Adrenal gland (tissue), 12 donors: Measurements from ENCODE around the gene DYRK1A. TPM values are rescaled to one million over a fixed set of nuclear protein-coding genes. Genes with fewer than 3 reads are reported as not detected.

Experiments used
- DNase-seq, 7 donors: peaks; one replicate each; pipeline ENCODE4 v3.0.0-alpha.2; 2019 to 2020
- H3K27ac ChIP-seq, 5 donors: fragments of 200-600 bp; sonication (generic) in 4 of 5; 1 replicate in 3 of 5; 2 replicates in 2 of 5; pipeline versions ENCODE4 v1.5.1 to v1.8.0; 2016 to 2020; ENCODE audit warnings: mild to moderate bottlenecking in 1 of 5
- H3K27me3 ChIP-seq: fragments of 200-600 bp; 2 replicates; pipeline ENCODE4 v1.8.0; 2021
- H3K36me3 ChIP-seq, 2 donors: fragments of 200-600 bp; replicated peaks in 1 of 2; 1 replicate in 1 of 2; 2 replicates in 1 of 2; pipeline versions ENCODE4 v1.5.1 to v1.8.0; 2018 to 2022
- H3K4me1 ChIP-seq, 2 donors: fragments of 200-600 bp; replicated peaks in 1 of 2; 1 replicate in 1 of 2; 2 replicates in 1 of 2; pipeline versions ENCODE4 v1.5.1 to v1.8.0; 2018 to 2021
- H3K4me3 ChIP-seq, 4 donors: fragments of 200-600 bp; sonication (generic) in 3 of 4; one replicate each; pipeline ENCODE4 v1.5.1; 2016 to 2018
- H3K9me3 ChIP-seq, 3 donors: fragments of 200-600 bp; sonication (generic) in 1 of 3; replicated peaks in 1 of 3; 1 replicate in 2 of 3; 2 replicates in 1 of 3; pipeline versions ENCODE4 v1.5.1 to v1.8.0; 2016 to 2021
- POLR2A ChIP-seq, 2 donors: fragments of 450-650 bp; IDR thresholded peaks; one replicate each; pipeline ENCODE4 v1.6.1; 2017; ENCODE audit warnings: antibody characterized with exemption in 2 of 2, mild to moderate bottlenecking in 2 of 2, moderate library complexity in 1 of 2
- WGBS, 4 donors: extraction: QIAGEN DNeasy Blood & Tissue Kit in 2 of 4; methylation state at CpG; one replicate each; pipeline versions ENCODE4 v1.1.5 to v1.1.7; 2013 to 2017; 5-methylcytosine and 5-hydroxymethylcytosine counted together
- intact Hi-C, 2 donors: fragments of 100-400 bp; cut with DNase I; formaldehyde crosslinking; loops; one replicate each; pipeline versions ENCODE4 v1.14.1 to v1.15.0; 2022 to 2023
- polyA plus RNA-seq, 3 donors: library from polyadenylated mRNA; stranded (reverse); fragments of 200-250 nt in 2 of 3; fragments of 350-450 nt in 1 of 3; fragmentation: Illumina TruSeq in 1 of 3; extraction: RNeasy Lipid Tissue Mini Kit (QIAGEN cat#74804) in 1 of 3; gene quantifications; one replicate each; pipeline ENCODE4 v1.2.3, GENCODE V29; 2013 to 2014
- total RNA-seq, 9 donors: library from RNA; depleted of rRNA in 4 of 9; stranded (reverse); fragments of >200 nt in 4 of 9; fragments of 120-200 nt in 1 of 9; fragmentation: NEBNext Ultra II Directional in 1 of 9; extraction: Animal tissue kit (Norgen Biotek cat#: 25700) in 1 of 9; gene quantifications; one replicate each; pipeline versions ENCODE4 v1.1.0 to v1.2.4, GENCODE V29; 2013 to 2023
- TF ChIP-seq, protein P1 (sequence below), 6 experiments: fragments of 450-650 bp in 4 of 6; fragments of 200-600 bp in 2 of 6; sonication (generic) in 1 of 6; IDR thresholded peaks; 1 replicate in 5 of 6; 2 replicates in 1 of 6; pipeline versions ENCODE4 v1.5.1 to v1.8.0; 2016 to 2021; ENCODE audit warnings: antibody characterized with exemption in 6 of 6, mild to moderate bottlenecking in 2 of 6, moderate library complexity in 1 of 6
- donor health status: healthy with polysubstance abuse.
- donor health status: Bipolar disorder and iron deficiency.
- donor health status: DM: yes; HTN: yes; CAD: no.
- donor health status: DM: no; HTN: no; CAD: no.
- donor health status: DM: no; HTN: no; CAD: no.
- donor health status: DM: yes; HTN: yes; CAD: no.

Gene DYRK1A
- total and polyA plus RNA-seq, 12 donors: 23.6 to 92.3 (median 57.7) TPM

DNA sequence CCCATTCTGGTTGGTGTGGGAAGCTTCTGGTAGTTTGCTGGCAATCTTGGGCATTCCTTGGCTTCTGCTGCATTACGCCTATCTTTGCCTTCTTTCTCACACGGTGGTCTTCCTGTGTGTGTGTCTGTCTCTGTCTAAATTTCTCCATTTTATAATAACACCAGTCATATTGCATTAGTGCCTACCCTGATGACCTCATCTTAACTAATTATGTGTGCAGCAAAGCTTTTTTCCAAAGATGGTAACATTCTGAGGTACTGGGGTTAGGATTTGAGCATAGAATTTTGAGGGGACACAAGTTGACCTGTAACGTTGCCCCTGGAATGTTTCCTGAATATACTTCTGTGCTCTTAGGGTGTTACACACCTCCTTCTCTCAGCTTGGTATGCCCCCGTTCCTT is 77.1 kb downstream of the DYRK1A start:
- Histone ChIP-seq H3K9me3 (no peaks in the 10 kb centered on the region), H3K4me1 (peaks cover 14 to 49% of the 10 kb centered on the region in 2 donors), H3K4me3 (no peak overlapping the region), H3K27me3 (no peaks in the 10 kb centered on the region), H3K27ac (no peak overlapping the region), H3K36me3 (no peaks in the 10 kb centered on the region)
- no peak for TF ChIP-seq POLR2A (IDR thresholded peaks at IDR 0.05)
- TF ChIP-seq, protein P1, sequence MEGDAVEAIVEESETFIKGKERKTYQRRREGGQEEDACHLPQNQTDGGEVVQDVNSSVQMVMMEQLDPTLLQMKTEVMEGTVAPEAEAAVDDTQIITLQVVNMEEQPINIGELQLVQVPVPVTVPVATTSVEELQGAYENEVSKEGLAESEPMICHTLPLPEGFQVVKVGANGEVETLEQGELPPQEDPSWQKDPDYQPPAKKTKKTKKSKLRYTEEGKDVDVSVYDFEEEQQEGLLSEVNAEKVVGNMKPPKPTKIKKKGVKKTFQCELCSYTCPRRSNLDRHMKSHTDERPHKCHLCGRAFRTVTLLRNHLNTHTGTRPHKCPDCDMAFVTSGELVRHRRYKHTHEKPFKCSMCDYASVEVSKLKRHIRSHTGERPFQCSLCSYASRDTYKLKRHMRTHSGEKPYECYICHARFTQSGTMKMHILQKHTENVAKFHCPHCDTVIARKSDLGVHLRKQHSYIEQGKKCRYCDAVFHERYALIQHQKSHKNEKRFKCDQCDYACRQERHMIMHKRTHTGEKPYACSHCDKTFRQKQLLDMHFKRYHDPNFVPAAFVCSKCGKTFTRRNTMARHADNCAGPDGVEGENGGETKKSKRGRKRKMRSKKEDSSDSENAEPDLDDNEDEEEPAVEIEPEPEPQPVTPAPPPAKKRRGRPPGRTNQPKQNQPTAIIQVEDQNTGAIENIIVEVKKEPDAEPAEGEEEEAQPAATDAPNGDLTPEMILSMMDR (IDR thresholded peaks at IDR 0.05): no peak
- DNase-seq: no peak
- 89 to 96% (median 91%) methylated on average over 4 of the region's 4 CpGs for WGBS, 4 donors
- intact Hi-C loops: loop anchor here in 1 of 2 donors (10.0 kb wide), 1 partner anchor 69 kb away; no protein-coding TSS in a partner anchor

DNA sequence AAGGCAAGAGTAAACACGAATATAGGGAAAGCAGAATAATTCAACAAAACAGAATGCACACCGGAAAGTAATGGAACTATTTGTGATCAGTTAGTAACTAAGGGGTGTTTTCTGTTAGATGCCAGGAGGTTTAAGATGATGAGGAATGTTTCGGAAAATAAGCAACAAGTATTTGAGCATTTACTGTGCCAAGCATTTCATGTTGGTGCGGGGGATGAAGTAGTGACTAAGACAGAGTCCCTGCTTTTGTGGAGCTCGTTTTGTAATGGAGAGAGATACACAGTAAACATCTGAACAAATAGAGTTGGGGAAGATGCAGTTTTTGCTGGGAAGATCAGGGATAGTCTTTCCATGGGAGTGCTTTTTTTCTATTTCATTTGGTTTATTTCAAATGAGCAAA is 78.7 kb downstream of the DYRK1A start:
- Histone ChIP-seq H3K9me3 (no peaks in the 10 kb centered on the region), H3K4me1 (peaks cover 14 to 61% of the 10 kb centered on the region in 2 donors), H3K27me3 (no peaks in the 10 kb centered on the region), H3K27ac (peak overlapping the region in 2 of 5 donors; percentile 1 to 2), H3K36me3 (no peaks in the 10 kb centered on the region), H3K4me3 (no peak overlapping the region)
- 51 to 68% (median 56%) methylated on average over 5 of the region's 5 CpGs for WGBS, 4 donors
- no peak for DNase-seq
- no peak for TF ChIP-seq POLR2A (IDR thresholded peaks at IDR 0.05)
- TF ChIP-seq, protein P1 (IDR thresholded peaks at IDR 0.05): no peak
- intact Hi-C loops: loop anchor here in 1 of 2 donors (10.0 kb wide), 1 partner anchor 70 kb away; no protein-coding TSS in a partner anchor

- no peaks in the 10 kb centered on the region for H3K27me3 ChIP-seq
- peaks cover 14 to 58% of the 10 kb centered on the region in 2 donors for H3K4me1 ChIP-seq
- no peak overlapping the region for H3K4me3 ChIP-seq
- WGBS, 4 donors: 40 to 62% (median 50%) methylated on average over 5 of the region's 5 CpGs
- peak overlapping the region in 4 of 5 donors; percentile 13 to 72 (median 32) for H3K27ac ChIP-seq
- intact Hi-C loops: loop anchor here in 1 of 2 donors (10.0 kb wide), 1 partner anchor 72 kb away; no protein-coding TSS in a partner anchor
- TF ChIP-seq POLR2A (IDR thresholded peaks at IDR 0.05): no peak
- TF ChIP-seq, protein P1 (IDR thresholded peaks at IDR 0.05): peak in 1 of 6 experiments; percentile 29
- no peaks in the 10 kb centered on the region for H3K36me3 ChIP-seq
- H3K9me3 ChIP-seq: no peaks in the 10 kb centered on the region
- DNase-seq: peak in 4 of 7 donors; percentile 29 to 56 (median 46)
These were observed 80.0 kb downstream of the DYRK1A start for GRCh38 chr21:37446552-37446951.

GRCh38 chr21:37447288-37447936 is 80.8 kb downstream of the DYRK1A start:
- Histone ChIP-seq H3K4me1 (peaks cover 20 to 61% of the 10 kb centered on the region in 2 donors), H3K9me3 (no peaks in the 10 kb centered on the region), H3K27ac (peak overlapping the region in 2 of 5 donors; percentile 13 to 72), H3K36me3 (no peaks in the 10 kb centered on the region), H3K27me3 (no peaks in the 10 kb centered on the region), H3K4me3 (no peak overlapping the region)
- WGBS, 4 donors: 79 to 89% (median 84%) methylated on average over 7 of the region's 7 CpGs
- DNase-seq: no peak
- intact Hi-C loops: loop anchor here in 1 of 2 donors (10.0 kb wide), 1 partner anchor 73 kb away; no protein-coding TSS in a partner anchor
- TF ChIP-seq, protein P1 (IDR thresholded peaks at IDR 0.05): no peak
- no peak for TF ChIP-seq POLR2A (IDR thresholded peaks at IDR 0.05)
